IMR-90 (cell line): ENCODE results near the gene RXYLT1. TPM values are rescaled to one million over a fixed set of nuclear protein-coding genes. Genes with fewer than 3 reads are reported as not detected.

Experiments used
- ATAC-seq: fragments of 200-7000 bp; cut with Tn5 transposase; 2 replicates; pipeline ENCODE4 v1.9.1; 2020; ENCODE audit warnings: low read depth, mild to moderate bottlenecking, moderate library complexity
- BruUV-seq: library from RNA; stranded (reverse); fragments of 400-500 nt; replicated peaks from 2 replicates; lab custom pipeline; 2021; lab: Mats Ljungman, UMichigan
- CTCF ChIA-PET: fragments of 300-600 bp; formaldehyde crosslinking; extraction: SDS; loops from one replicate; lab custom pipeline; 2021; ENCODE audit warnings: antibody characterized with exemption; lab: Yijun Ruan, JAX
- POLR2A ChIA-PET: fragments of 300-600 bp; sonication (Branson Sonifier 250); formaldehyde crosslinking; loops from one replicate; lab custom pipeline; 2022; ENCODE audit warnings: antibody characterized with exemption; ENCODE audit not compliant: unreplicated experiment; lab: Charles Lee
- DNase-seq: peaks from one replicate; pipeline ENCODE4 v3.0.0; 2013
- H2AFZ ChIP-seq: replicated peaks from 2 replicates; pipeline ENCODE3; 2013; ENCODE audit warnings: low read length, mild to moderate bottlenecking; ENCODE audit not compliant: poor library complexity
- H2AK5ac ChIP-seq: 2 replicates; pipeline ENCODE4 v1.6.1; 2013; ENCODE audit warnings: low read depth, low read length, inconsistent platforms
- H2AK9ac ChIP-seq: replicated peaks from 2 replicates; pipeline ENCODE3; 2013; ENCODE audit warnings: mild to moderate bottlenecking, low read depth, low read length, moderate library complexity; ENCODE audit not compliant: poor library complexity
- H2BK120ac ChIP-seq: 2 replicates; pipeline ENCODE4 v1.6.1; 2013; ENCODE audit warnings: low read depth, low read length, inconsistent platforms
- H2BK15ac ChIP-seq: 3 replicates; pipeline ENCODE4 v1.6.1; 2013; ENCODE audit warnings: low read depth, low read length, inconsistent platforms
- H2BK20ac ChIP-seq: 2 replicates; pipeline ENCODE4 v1.6.1; 2013; ENCODE audit warnings: low read depth, mild to moderate bottlenecking, inconsistent platforms, low read length, moderate library complexity
- H2BK5ac ChIP-seq: 2 replicates; pipeline ENCODE4 v1.6.1; 2013; ENCODE audit warnings: mild to moderate bottlenecking, low read depth, low read length, inconsistent platforms; ENCODE audit not compliant: poor library complexity, severe bottlenecking
- H3K14ac ChIP-seq: replicated peaks from 2 replicates; pipeline ENCODE4 v1.6.1; 2013; ENCODE audit warnings: low read depth, low read length, inconsistent platforms
- H3K18ac ChIP-seq: 2 replicates; pipeline ENCODE4 v1.6.1; 2013; ENCODE audit warnings: low read depth, low read length, control low read depth
- H3K23ac ChIP-seq: 2 replicates; pipeline ENCODE4 v1.6.1; 2013; ENCODE audit warnings: low read depth, low read length, inconsistent platforms
- H3K27ac ChIP-seq: 2 replicates; pipeline ENCODE4 v1.5.1; 2013; ENCODE audit warnings: mild to moderate bottlenecking, control low read depth, low read length; ENCODE audit not compliant: insufficient read depth
- H3K27me3 ChIP-seq: 2 replicates; pipeline ENCODE4 v1.6.1; 2013; ENCODE audit warnings: low read length; ENCODE audit not compliant: control insufficient read depth, insufficient read depth
- H3K36me3 ChIP-seq: 2 replicates; pipeline ENCODE4 v1.6.1; 2013; ENCODE audit warnings: low read length, mixed read lengths; ENCODE audit not compliant: control insufficient read depth, insufficient read depth
- H3K4ac ChIP-seq: 2 replicates; pipeline ENCODE4 v1.6.1; 2013; ENCODE audit warnings: low read depth, low read length, inconsistent platforms
- H3K4me1 ChIP-seq: 2 replicates; pipeline ENCODE4 v1.6.1; 2013; ENCODE audit warnings: low read length, mixed read lengths; ENCODE audit not compliant: control insufficient read depth, insufficient read depth
- H3K4me2 ChIP-seq: 2 replicates; pipeline ENCODE4 v1.6.1; 2013; ENCODE audit warnings: low read depth, mild to moderate bottlenecking, control low read depth, low read length, moderate library complexity
- H3K4me3 ChIP-seq: 2 replicates; pipeline ENCODE4 v1.5.1; 2013; ENCODE audit warnings: low read depth, mild to moderate bottlenecking, control low read depth, low read length, moderate library complexity; ENCODE audit not compliant: insufficient read depth
- H3K56ac ChIP-seq: 2 replicates; pipeline ENCODE4 v1.6.1; 2013; ENCODE audit warnings: low read length, inconsistent platforms; ENCODE audit not compliant: insufficient read depth; ENCODE audit errors: extremely low read depth
- H3K79me1 ChIP-seq, 2 experiments: 2 replicates each; pipeline ENCODE4 v1.6.1; 2013; ENCODE audit warnings: low read length in 2 of 2, inconsistent platforms in 1 of 2, low read depth in 1 of 2
- H3K9ac ChIP-seq: 2 replicates; pipeline ENCODE4 v1.6.1; 2013; ENCODE audit warnings: low read depth, low read length, control low read depth
- H3K9me1 ChIP-seq: 2 replicates; pipeline ENCODE4 v1.6.1; 2013; ENCODE audit warnings: low read length, inconsistent platforms; ENCODE audit not compliant: insufficient read depth
- H3K9me3 ChIP-seq: 2 replicates; pipeline ENCODE4 v1.6.1; 2013; ENCODE audit warnings: low read length; ENCODE audit not compliant: control insufficient read depth, insufficient read depth
- H4K20me1 ChIP-seq: 2 replicates; pipeline ENCODE4 v1.6.1; 2013; ENCODE audit warnings: low read length, inconsistent platforms; ENCODE audit not compliant: insufficient read depth
- H4K5ac ChIP-seq: 2 replicates; pipeline ENCODE4 v1.6.1; 2013; ENCODE audit warnings: mild to moderate bottlenecking, low read depth, low read length, control low read depth
- H4K8ac ChIP-seq, 2 experiments: 2 replicates each; pipeline ENCODE4 v1.6.1; 2013; ENCODE audit warnings: low read depth in 2 of 2, low read length in 2 of 2, control low read depth in 1 of 2, inconsistent platforms in 1 of 2
- H4K91ac ChIP-seq: 2 replicates; pipeline ENCODE4 v1.6.1; 2013; ENCODE audit warnings: low read depth, low read length, inconsistent platforms; ENCODE audit not compliant: insufficient read depth
- BHLHE40 ChIP-seq: fragments of 150-350 bp; IDR thresholded peaks from 2 replicates; pipeline ENCODE4 v1.6.1; 2016; ENCODE audit warnings: mild to moderate bottlenecking, low read depth, low read length
- CEBPB ChIP-seq: IDR thresholded peaks from 2 replicates; pipeline ENCODE4 v1.6.1; 2012; ENCODE audit warnings: low read depth, low read length, improper control_type of control experiment
- CHD1 ChIP-seq: IDR thresholded peaks from 2 replicates; pipeline ENCODE4 v1.6.1; 2012; ENCODE audit warnings: low read depth, low read length, improper control_type of control experiment
- FOS ChIP-seq: fragments of 150-350 bp; IDR thresholded peaks from 2 replicates; pipeline ENCODE4 v1.6.1; 2016; ENCODE audit warnings: low read depth, low read length
- MAZ ChIP-seq: IDR thresholded peaks from 2 replicates; pipeline ENCODE4 v1.6.1; 2012; ENCODE audit warnings: low read depth, mild to moderate bottlenecking, low read length, improper control_type of control experiment, moderate library complexity, borderline replicate concordance
- MXI1 ChIP-seq: IDR thresholded peaks from 2 replicates; pipeline ENCODE4 v1.6.1; 2012; ENCODE audit warnings: low read depth, mild to moderate bottlenecking, low read length, moderate library complexity, borderline replicate concordance
- NFE2L2 ChIP-seq: fragments of 150-350 bp; IDR thresholded peaks from 2 replicates; pipeline ENCODE4 v1.6.1; 2016; ENCODE audit warnings: low read depth, mild to moderate bottlenecking, low read length
- POLR2A ChIP-seq: IDR thresholded peaks from 2 replicates; pipeline ENCODE4 v1.6.1; 2012; ENCODE audit warnings: mild to moderate bottlenecking, low read depth, low read length
- RAD21 ChIP-seq: IDR thresholded peaks from 2 replicates; pipeline ENCODE4 v1.6.1; 2012; ENCODE audit warnings: low read length, improper control_type of control experiment
- RCOR1 ChIP-seq: IDR thresholded peaks from 2 replicates; pipeline ENCODE4 v1.6.1; 2012; ENCODE audit warnings: mild to moderate bottlenecking, low read length, improper control_type of control experiment; ENCODE audit not compliant: insufficient replicate concordance
- SMC3 ChIP-seq: fragments of 150-350 bp; IDR thresholded peaks from 2 replicates; pipeline ENCODE4 v1.6.1; 2016; ENCODE audit warnings: low read depth, mild to moderate bottlenecking, antibody characterized with exemption, low read length, moderate library complexity
- WGBS, 2 experiments: methylation state at CpG; one replicate each; pipeline versions ENCODE4 v1.1.5 to v1.1.7; 2013; ENCODE audit warnings: missing lambda C conversion rate in 2 of 2; ENCODE audit not compliant: insufficient read length in 1 of 2; ENCODE audit errors: extremely low coverage in 2 of 2; 5-methylcytosine and 5-hydroxymethylcytosine counted together
- dilution Hi-C: fragments of 300-500 bp; cut with HindIII; formaldehyde crosslinking; loops from one replicate; pipeline ENCODE4 v1.14.3; 2018; ENCODE audit warnings: low sequenced_read_pairs; ENCODE audit not compliant: unreplicated experiment
- in situ Hi-C: fragments of 300-500 bp; cut with MboI; formaldehyde crosslinking; loops from 3 replicates; pipeline ENCODE4 v1.14.3; 2019; ENCODE audit warnings: low sequenced_read_pairs, inconsistent platforms, mixed read lengths
- intact Hi-C: fragments of 100-400 bp; cut with micrococcal nuclease; formaldehyde crosslinking; loops from 2 replicates; pipeline ENCODE4 v1.10.0; 2022
- polyA plus RNA-seq, 3 experiments: library from polyadenylated mRNA; depleted of rRNA; stranded (reverse); fragments of >200 nt; gene quantifications; 2 replicates each; pipeline ENCODE4 v1.2.3, GENCODE V29; 2012; ENCODE audit warnings: low replicate concordance in 1 of 3
- total RNA-seq: library from RNA; depleted of rRNA; stranded (reverse); fragments of >200 nt; gene quantifications from 2 replicates; pipeline ENCODE4 v1.2.3, GENCODE V29; 2012
- TF ChIP-seq, protein P1 (sequence below): fragments of 150-350 bp; IDR thresholded peaks from 2 replicates; pipeline ENCODE4 v1.6.1; 2017; ENCODE audit warnings: mild to moderate bottlenecking, antibody characterized with exemption, low read length, low read depth
- TF ChIP-seq, protein P2 (sequence below): conservative IDR thresholded peaks from 2 replicates; pipeline ENCODE4 v1.5.1; 2012; ENCODE audit warnings: mild to moderate bottlenecking, low read depth, low read length, improper control_type of control experiment
- TF ChIP-seq, protein P3 (sequence below): fragments of 150-350 bp; IDR thresholded peaks from 2 replicates; pipeline ENCODE4 v1.6.1; 2016; ENCODE audit warnings: low read depth, mild to moderate bottlenecking, low read length, moderate library complexity, borderline replicate concordance

RXYLT1 gene
- total and polyA plus RNA-seq, 2 of the 4 experiments (the other 2 are of a cell fraction): 9.0 to 9.5 TPM

DNA sequence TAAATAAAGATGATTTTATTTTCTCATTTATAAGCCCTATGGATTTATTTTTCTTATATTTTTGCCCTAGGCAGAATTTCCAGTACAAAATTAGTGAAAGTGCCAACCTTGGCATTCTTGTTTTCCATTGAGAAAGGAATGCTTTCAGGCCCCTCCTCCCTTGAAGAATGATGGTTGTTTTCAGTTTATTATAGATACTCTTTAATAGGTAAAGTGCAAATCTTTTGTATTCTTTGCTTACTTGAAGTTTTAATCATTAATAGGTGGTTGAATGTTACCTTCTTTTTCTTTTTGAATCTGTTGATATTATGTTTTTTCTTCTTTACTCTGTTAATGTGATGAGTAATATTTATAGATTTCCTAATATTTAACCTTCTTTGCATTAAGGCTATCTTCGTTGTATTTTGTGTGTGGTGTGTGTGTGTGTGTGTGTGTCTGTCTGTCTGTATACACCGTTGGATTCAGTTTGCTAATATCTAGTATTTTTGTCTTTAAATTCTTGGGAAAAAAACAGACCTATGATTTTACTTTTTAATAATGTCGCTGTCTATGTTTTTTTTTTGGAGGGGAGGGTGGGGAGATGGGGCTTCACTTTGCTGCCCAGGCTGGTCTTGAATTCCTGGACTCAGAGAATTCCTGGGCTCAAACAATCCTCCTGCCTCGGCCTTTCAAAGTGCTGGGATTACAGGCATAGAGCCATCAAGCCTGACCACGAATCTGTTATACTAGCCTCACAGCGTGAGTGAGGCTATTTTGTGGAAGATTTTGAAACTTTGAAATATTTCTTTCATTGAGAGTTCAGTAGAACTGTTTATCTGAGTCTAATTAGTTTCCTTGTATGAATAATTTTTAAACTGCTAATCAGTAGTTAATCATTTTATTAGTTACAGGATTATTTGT, 78.3 kb downstream of the RXYLT1 start:
- Histone ChIP-seq H2BK5ac (peak overlapping the region; percentile 59), H2AK5ac (no peak overlapping the region), H4K20me1 (peaks cover 67% of the 10 kb centered on the region), H4K91ac (no peak overlapping the region), H2BK120ac (no peak overlapping the region), H3K4me3 (no peak overlapping the region), H3K4ac (no peak overlapping the region), H3K9me1 (peaks cover 8% of the 10 kb centered on the region), H3K9ac (no peak overlapping the region), H4K5ac (no peak overlapping the region), H3K14ac (no peak overlapping the region), H3K4me1 (peaks cover 12% of the 10 kb centered on the region), H3K36me3 (0 out of 2 replicates have a peak, but pooled peaks cover 1% of the 10 kb centered on the region), H2BK15ac (no peak overlapping the region), H3K23ac (no peak overlapping the region), H3K27ac (no peak overlapping the region), H2BK20ac (no peak overlapping the region), H3K79me1 (peaks cover 0 to 54% of the 10 kb centered on the region in 2 experiments; a peak in 2 of 4 replicates), H3K56ac (no peak overlapping the region), H4K8ac (no peak overlapping the region), H2AFZ (no peak overlapping the region), H3K9me3 (no peaks in the 10 kb centered on the region), H3K27me3 (no peaks in the 10 kb centered on the region), H2AK9ac (no peak overlapping the region), H3K18ac (no peak overlapping the region), H3K4me2 (peak overlapping the region; percentile 23)
- POLR2A ChIA-PET: no interaction called here
- 20% methylated on average over 1 of the region's 6 CpGs; no CpG with 5 or more reads in 1 of the 2 experiments for WGBS, 2 experiments
- in situ Hi-C loops (no loop called here), intact Hi-C loops (no loop called here), dilution Hi-C loops (no loop called here)
- no TSS peak for BruUV-seq
- ATAC-seq (peak; percentile 48), DNase-seq (peak; percentile 52)
- CTCF ChIA-PET: no interaction called here
- TF ChIP-seq BHLHE40: no peak
- TF ChIP-seq, protein P1, sequence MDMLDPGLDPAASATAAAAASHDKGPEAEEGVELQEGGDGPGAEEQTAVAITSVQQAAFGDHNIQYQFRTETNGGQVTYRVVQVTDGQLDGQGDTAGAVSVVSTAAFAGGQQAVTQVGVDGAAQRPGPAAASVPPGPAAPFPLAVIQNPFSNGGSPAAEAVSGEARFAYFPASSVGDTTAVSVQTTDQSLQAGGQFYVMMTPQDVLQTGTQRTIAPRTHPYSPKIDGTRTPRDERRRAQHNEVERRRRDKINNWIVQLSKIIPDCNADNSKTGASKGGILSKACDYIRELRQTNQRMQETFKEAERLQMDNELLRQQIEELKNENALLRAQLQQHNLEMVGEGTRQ: no peak
- TF ChIP-seq RAD21: no peak
- TF ChIP-seq SMC3: no peak
- TF ChIP-seq, protein P2, sequence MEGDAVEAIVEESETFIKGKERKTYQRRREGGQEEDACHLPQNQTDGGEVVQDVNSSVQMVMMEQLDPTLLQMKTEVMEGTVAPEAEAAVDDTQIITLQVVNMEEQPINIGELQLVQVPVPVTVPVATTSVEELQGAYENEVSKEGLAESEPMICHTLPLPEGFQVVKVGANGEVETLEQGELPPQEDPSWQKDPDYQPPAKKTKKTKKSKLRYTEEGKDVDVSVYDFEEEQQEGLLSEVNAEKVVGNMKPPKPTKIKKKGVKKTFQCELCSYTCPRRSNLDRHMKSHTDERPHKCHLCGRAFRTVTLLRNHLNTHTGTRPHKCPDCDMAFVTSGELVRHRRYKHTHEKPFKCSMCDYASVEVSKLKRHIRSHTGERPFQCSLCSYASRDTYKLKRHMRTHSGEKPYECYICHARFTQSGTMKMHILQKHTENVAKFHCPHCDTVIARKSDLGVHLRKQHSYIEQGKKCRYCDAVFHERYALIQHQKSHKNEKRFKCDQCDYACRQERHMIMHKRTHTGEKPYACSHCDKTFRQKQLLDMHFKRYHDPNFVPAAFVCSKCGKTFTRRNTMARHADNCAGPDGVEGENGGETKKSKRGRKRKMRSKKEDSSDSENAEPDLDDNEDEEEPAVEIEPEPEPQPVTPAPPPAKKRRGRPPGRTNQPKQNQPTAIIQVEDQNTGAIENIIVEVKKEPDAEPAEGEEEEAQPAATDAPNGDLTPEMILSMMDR: no peak
- TF ChIP-seq CEBPB: no peak
- no peak for TF ChIP-seq RCOR1
- TF ChIP-seq POLR2A: no peak
- no peak for TF ChIP-seq NFE2L2
- TF ChIP-seq MAZ: no peak
- TF ChIP-seq MXI1: no peak
- TF ChIP-seq, protein P3, sequence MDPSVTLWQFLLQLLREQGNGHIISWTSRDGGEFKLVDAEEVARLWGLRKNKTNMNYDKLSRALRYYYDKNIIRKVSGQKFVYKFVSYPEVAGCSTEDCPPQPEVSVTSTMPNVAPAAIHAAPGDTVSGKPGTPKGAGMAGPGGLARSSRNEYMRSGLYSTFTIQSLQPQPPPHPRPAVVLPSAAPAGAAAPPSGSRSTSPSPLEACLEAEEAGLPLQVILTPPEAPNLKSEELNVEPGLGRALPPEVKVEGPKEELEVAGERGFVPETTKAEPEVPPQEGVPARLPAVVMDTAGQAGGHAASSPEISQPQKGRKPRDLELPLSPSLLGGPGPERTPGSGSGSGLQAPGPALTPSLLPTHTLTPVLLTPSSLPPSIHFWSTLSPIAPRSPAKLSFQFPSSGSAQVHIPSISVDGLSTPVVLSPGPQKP: no peak
- no peak for TF ChIP-seq FOS
- TF ChIP-seq CHD1: no peak
